ENCODE measurements around the gene OTOG.

DNA sequence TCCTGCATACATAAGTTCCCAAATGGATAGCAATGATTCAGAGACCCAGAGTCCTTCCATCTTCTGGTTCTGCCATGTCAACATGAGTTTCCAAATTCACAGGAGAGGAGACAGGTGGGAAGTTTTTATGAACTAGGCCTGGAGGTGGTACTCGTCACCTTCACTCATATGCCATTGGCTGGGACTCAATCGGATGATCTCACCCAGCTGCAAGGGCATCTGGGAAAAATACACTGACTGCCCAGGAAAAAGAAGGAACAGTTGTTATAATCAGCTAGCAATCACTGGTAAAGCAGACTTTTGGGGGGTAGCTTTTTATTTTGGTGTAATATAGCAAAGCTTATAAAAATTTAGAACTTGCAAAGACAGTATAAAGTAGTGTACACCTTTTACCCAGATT is 83.9 kb downstream of the OTOG start:
- TF ChIP-seq, protein P1, sequence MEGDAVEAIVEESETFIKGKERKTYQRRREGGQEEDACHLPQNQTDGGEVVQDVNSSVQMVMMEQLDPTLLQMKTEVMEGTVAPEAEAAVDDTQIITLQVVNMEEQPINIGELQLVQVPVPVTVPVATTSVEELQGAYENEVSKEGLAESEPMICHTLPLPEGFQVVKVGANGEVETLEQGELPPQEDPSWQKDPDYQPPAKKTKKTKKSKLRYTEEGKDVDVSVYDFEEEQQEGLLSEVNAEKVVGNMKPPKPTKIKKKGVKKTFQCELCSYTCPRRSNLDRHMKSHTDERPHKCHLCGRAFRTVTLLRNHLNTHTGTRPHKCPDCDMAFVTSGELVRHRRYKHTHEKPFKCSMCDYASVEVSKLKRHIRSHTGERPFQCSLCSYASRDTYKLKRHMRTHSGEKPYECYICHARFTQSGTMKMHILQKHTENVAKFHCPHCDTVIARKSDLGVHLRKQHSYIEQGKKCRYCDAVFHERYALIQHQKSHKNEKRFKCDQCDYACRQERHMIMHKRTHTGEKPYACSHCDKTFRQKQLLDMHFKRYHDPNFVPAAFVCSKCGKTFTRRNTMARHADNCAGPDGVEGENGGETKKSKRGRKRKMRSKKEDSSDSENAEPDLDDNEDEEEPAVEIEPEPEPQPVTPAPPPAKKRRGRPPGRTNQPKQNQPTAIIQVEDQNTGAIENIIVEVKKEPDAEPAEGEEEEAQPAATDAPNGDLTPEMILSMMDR (IDR thresholded peaks at IDR 0.05) = no peak
- TF ChIP-seq POLR2A (IDR thresholded peaks at IDR 0.05) (no peak), EP300 (IDR thresholded peaks at IDR 0.05) (no peak)

Measured in ovary (tissue), 3 donors.